A673 (cell line): Measurements from ENCODE around the gene COA6. TPM values are rescaled to one million over a fixed set of nuclear protein-coding genes. Genes with fewer than 3 reads are reported as not detected.
A peak's percentile ranks its signal among the peaks of the same experiment; 100 is the strongest.

Experiments used
- BruUV-seq: library from RNA; stranded (reverse); fragments of 400-500 nt; replicated peaks from 2 replicates; lab custom pipeline; 2021; lab: Mats Ljungman, UMichigan
- CTCF ChIA-PET: fragments of 300-600 bp; sonication (Branson Sonifier 250); formaldehyde crosslinking; loops from one replicate; lab custom pipeline; 2022; ENCODE audit warnings: antibody characterized with exemption; lab: Charles Lee
- POLR2A ChIA-PET: fragments of 300-600 bp; sonication (Branson Sonifier 250); formaldehyde crosslinking; loops from one replicate; lab custom pipeline; 2022; ENCODE audit warnings: antibody characterized with exemption; ENCODE audit not compliant: low non-redundant PET; lab: Charles Lee
- DNase-seq: peaks from one replicate; pipeline ENCODE4 v3.0.0-alpha.2; 2015; ENCODE audit warnings: low spot score
- H3K27ac ChIP-seq: fragments of 200-600 bp; sonication (generic); 2 replicates; pipeline ENCODE4 v1.5.1; 2016; ENCODE audit warnings: mixed run types, low read depth, mild to moderate bottlenecking, mixed read lengths, antibody characterized with exemption, low read length; ENCODE audit not compliant: poor library complexity, severe bottlenecking
- H3K27me3 ChIP-seq: fragments of 200-600 bp; sonication (generic); replicated peaks from 2 replicates; pipeline ENCODE4 v1.6.1; 2017; ENCODE audit warnings: mixed run types, low read depth, mild to moderate bottlenecking, mixed read lengths, antibody characterized with exemption, low read length; ENCODE audit not compliant: insufficient read depth, poor library complexity
- H3K36me3 ChIP-seq: fragments of 200-600 bp; sonication (generic); 2 replicates; pipeline ENCODE4 v1.6.1; 2016; ENCODE audit warnings: mixed run types, mild to moderate bottlenecking, mixed read lengths, antibody characterized with exemption, low read length; ENCODE audit not compliant: insufficient read depth, poor library complexity, severe bottlenecking
- H3K4me1 ChIP-seq: fragments of 200-600 bp; sonication (generic); 2 replicates; pipeline ENCODE4 v1.6.1; 2017; ENCODE audit warnings: mixed run types, mild to moderate bottlenecking, mixed read lengths, antibody characterized with exemption, low read length; ENCODE audit not compliant: insufficient read depth, poor library complexity, severe bottlenecking
- H3K4me3 ChIP-seq: fragments of 200-600 bp; sonication (generic); 2 replicates; pipeline ENCODE4 v1.5.1; 2016; ENCODE audit warnings: low read depth, mixed run types, mild to moderate bottlenecking, mixed read lengths, low read length; ENCODE audit not compliant: poor library complexity, severe bottlenecking
- H3K9me3 ChIP-seq: fragments of 200-600 bp; sonication (generic); 2 replicates; pipeline ENCODE4 v1.6.1; 2016; ENCODE audit warnings: mixed run types, low read depth, mild to moderate bottlenecking, mixed read lengths, antibody characterized with exemption, low read length; ENCODE audit not compliant: poor library complexity, severe bottlenecking
- EZH2 ChIP-seq: fragments of 200-600 bp; sonication (generic); IDR thresholded peaks from 2 replicates; pipeline ENCODE4 v1.6.1; 2017; ENCODE audit warnings: borderline replicate concordance, low read depth, mild to moderate bottlenecking, mixed read lengths, antibody characterized with exemption, low read length; ENCODE audit not compliant: poor library complexity, severe bottlenecking
- intact Hi-C: fragments of 100-400 bp; cut with micrococcal nuclease; formaldehyde crosslinking; loops from one replicate; pipeline ENCODE4 v1.10.0; 2022; ENCODE audit not compliant: unreplicated experiment
- total RNA-seq: library from RNA; stranded (reverse); gene quantifications from 2 replicates; pipeline ENCODE4 v1.2.3, GENCODE V29; 2021
- TF ChIP-seq, protein P1 (sequence below): fragments of 300-800, 200-600 bp; sonication (generic); conservative IDR thresholded peaks from 2 replicates; pipeline ENCODE4 v1.5.1; 2017; ENCODE audit warnings: low read depth, mild to moderate bottlenecking, antibody characterized with exemption, low read length, moderate library complexity, mixed read lengths

COA6 gene
- total RNA-seq, 1 experiment from 2014 or later: 88.4 TPM

DNA sequence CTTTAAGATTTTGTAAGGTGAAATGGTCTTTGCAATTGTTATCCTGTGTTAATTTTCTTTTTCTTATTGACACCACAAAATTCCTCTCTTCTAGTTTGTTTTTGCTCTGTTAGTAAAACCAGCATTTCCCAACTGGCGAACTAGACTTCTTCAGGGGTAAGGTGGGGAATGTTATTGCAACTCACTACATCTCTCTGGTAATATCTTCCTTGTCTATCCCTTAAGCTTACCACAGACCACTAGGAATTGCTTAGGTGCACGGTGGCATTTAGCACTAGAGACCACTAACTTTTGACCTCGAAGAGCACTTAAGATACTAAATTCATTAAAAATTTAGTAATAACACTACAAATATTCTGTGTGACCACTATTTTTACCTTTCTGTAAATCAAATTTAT, 4.2 kb upstream of the COA6 start:
- ChIA-PET POLR2A (no interaction called here), CTCF (no interaction called here)

DNA sequence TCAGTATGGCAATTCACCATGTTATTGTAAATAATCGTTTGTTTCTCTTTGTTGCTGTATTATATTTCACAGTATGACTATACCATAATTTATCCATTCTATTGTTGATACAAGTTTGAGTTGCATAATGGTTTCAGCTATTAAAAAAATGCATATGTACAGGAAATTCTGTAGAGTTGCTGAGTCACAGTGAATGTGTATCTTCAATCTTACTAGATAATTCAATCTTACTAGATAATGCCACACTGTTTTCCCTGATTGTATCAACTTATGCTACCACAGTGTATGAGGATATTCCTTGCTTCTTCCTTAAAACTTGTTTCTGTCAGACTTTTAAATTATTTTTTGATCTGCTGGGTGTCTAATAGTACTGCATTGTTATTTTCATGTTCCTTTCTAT, 3.5 kb upstream of the COA6 start:
- TF ChIP-seq EZH2: no peak
- TF ChIP-seq, protein P1, sequence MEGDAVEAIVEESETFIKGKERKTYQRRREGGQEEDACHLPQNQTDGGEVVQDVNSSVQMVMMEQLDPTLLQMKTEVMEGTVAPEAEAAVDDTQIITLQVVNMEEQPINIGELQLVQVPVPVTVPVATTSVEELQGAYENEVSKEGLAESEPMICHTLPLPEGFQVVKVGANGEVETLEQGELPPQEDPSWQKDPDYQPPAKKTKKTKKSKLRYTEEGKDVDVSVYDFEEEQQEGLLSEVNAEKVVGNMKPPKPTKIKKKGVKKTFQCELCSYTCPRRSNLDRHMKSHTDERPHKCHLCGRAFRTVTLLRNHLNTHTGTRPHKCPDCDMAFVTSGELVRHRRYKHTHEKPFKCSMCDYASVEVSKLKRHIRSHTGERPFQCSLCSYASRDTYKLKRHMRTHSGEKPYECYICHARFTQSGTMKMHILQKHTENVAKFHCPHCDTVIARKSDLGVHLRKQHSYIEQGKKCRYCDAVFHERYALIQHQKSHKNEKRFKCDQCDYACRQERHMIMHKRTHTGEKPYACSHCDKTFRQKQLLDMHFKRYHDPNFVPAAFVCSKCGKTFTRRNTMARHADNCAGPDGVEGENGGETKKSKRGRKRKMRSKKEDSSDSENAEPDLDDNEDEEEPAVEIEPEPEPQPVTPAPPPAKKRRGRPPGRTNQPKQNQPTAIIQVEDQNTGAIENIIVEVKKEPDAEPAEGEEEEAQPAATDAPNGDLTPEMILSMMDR: no peak
- H3K27ac ChIP-seq: peak overlapping the region; percentile 39
- CTCF ChIA-PET: no interaction called here
- BruUV-seq: no TSS peak
- H3K27me3 ChIP-seq: no peaks in the 10 kb centered on the region
- no peaks in the 10 kb centered on the region for H3K9me3 ChIP-seq
- H3K36me3 ChIP-seq: peaks cover 4% of the 10 kb centered on the region
- POLR2A ChIA-PET: no interaction called here
- peaks cover 17% of the 10 kb centered on the region for H3K4me1 ChIP-seq
- intact Hi-C loops: no loop called here
- peak; percentile 35 for DNase-seq
- no peak overlapping the region for H3K4me3 ChIP-seq

More for the DNA sequence above, 4.2 kb upstream of the COA6 start:
- H3K4me1 ChIP-seq: peaks cover 9% of the 10 kb centered on the region
- TF ChIP-seq, protein P1: no peak
- DNase-seq: no peak
- no peak overlapping the region for H3K4me3 ChIP-seq
- BruUV-seq: no TSS peak
- intact Hi-C loops: no loop called here
- no peaks in the 10 kb centered on the region for H3K36me3 ChIP-seq
- H3K27ac ChIP-seq: no peak overlapping the region
- no peaks in the 10 kb centered on the region for H3K27me3 ChIP-seq
- H3K9me3 ChIP-seq: no peaks in the 10 kb centered on the region

DNA sequence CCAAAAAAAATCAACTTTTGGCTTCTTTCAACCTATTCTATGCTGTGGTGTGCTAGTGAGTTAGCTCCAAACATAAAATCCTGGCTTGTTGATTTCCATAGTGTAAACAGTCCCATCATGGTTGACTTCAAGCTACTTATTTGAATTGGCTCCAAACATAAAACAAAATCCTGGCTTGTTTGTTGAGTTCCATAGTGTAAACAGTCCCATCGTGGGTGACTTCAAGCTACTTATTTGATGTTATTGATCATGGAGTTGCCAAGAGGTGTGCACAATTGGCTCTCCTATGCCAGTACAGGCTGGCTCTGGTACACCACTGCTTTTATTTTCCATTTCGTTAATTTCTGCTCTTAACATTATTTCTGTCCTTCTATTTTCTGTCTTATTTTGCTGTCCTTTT, 1.8 kb upstream of the COA6 start:
- DNase-seq: no peak
- H3K36me3 ChIP-seq: peaks cover 17% of the 10 kb centered on the region
- intact Hi-C loops: no loop called here
- H3K27me3 ChIP-seq: no peaks in the 10 kb centered on the region
- H3K4me1 ChIP-seq: peaks cover 17% of the 10 kb centered on the region
- no TSS peak for BruUV-seq
- H3K4me3 ChIP-seq: no peak overlapping the region
- H3K9me3 ChIP-seq: no peaks in the 10 kb centered on the region
- no peak for TF ChIP-seq EZH2
- TF ChIP-seq, protein P1: no peak
- POLR2A ChIA-PET: no interaction called here
- CTCF ChIA-PET: no interaction called here
- H3K27ac ChIP-seq: no peak overlapping the region
